H1 (cell line): ENCODE measurements around the gene GNB1. TPM values are rescaled to one million over a fixed set of nuclear protein-coding genes. Genes with fewer than 3 reads are reported as not detected.

Experiments used
- CTCF ChIA-PET: fragments of 300-600 bp; sonication (Branson Sonifier 250); formaldehyde crosslinking; loops from one replicate; lab custom pipeline; 2021; ENCODE audit not compliant: partially characterized antibody; lab: Charles Lee
- POLR2A ChIA-PET: fragments of 300-600 bp; sonication (Branson Sonifier 250); formaldehyde crosslinking; loops from one replicate; lab custom pipeline; 2021; ENCODE audit warnings: inconsistent platforms; ENCODE audit not compliant: partially characterized antibody; lab: Charles Lee
- DNase-seq, 2 experiments: peaks; one replicate each; pipeline versions ENCODE4 v3.0.0 to v3.0.0-alpha.2; 2010 to 2022; ENCODE audit warnings: low spot score in 2 of 2, low read depth in 1 of 2, mixed read lengths in 1 of 2
- FAIRE-seq: peaks from 2 replicates; lab custom pipeline; 2011; peaks lifted over from hg19 to GRCh38; lab: Jason Lieb, UNC
- H2AFZ ChIP-seq: 2 replicates; pipeline ENCODE4 v1.8.1; 2012; ENCODE audit warnings: low read length, inconsistent platforms
- H2AK5ac ChIP-seq: 2 replicates; pipeline ENCODE4 v1.6.1; 2013; ENCODE audit warnings: low read depth, low read length
- H2BK120ac ChIP-seq: replicated peaks from 2 replicates; pipeline ENCODE3; 2013; ENCODE audit warnings: low read depth, low read length, inconsistent platforms
- H2BK12ac ChIP-seq: 2 replicates; pipeline ENCODE4 v1.6.1; 2013; ENCODE audit warnings: low read depth, low read length
- H2BK15ac ChIP-seq: 2 replicates; pipeline ENCODE4 v1.6.1; 2013; ENCODE audit warnings: low read length
- H2BK20ac ChIP-seq: 2 replicates; pipeline ENCODE4 v1.6.1; 2013; ENCODE audit warnings: low read length
- H2BK5ac ChIP-seq: 2 replicates; pipeline ENCODE4 v1.6.1; 2013; ENCODE audit warnings: low read depth, low read length
- H3K14ac ChIP-seq: 2 replicates; pipeline ENCODE4 v1.6.1; 2013; ENCODE audit warnings: inconsistent platforms; ENCODE audit not compliant: insufficient read length
- H3K18ac ChIP-seq: 2 replicates; pipeline ENCODE4 v1.6.1; 2013; ENCODE audit warnings: low read length; ENCODE audit errors: extremely low read depth
- H3K23ac ChIP-seq: 2 replicates; pipeline ENCODE4 v1.6.1; 2013; ENCODE audit warnings: inconsistent platforms; ENCODE audit not compliant: insufficient read length
- H3K23me2 ChIP-seq: 2 replicates; pipeline ENCODE4 v1.6.1; 2013; ENCODE audit warnings: low read depth, low read length
- H3K27ac ChIP-seq: 2 replicates; pipeline ENCODE4 v1.6.1; 2011; ENCODE audit warnings: low read depth, low read length, inconsistent platforms
- H3K27me3 ChIP-seq, 4 experiments: replicated peaks in 1 of 4; 1 replicate in 1 of 4; 2 replicates in 3 of 4; pipeline versions ENCODE4 v1.6.1 to v1.8.1; 2011 to 2013; ENCODE audit warnings: low read length in 3 of 4, mild to moderate bottlenecking in 3 of 4, inconsistent platforms in 2 of 4, mixed read lengths in 2 of 4, moderate library complexity in 1 of 4; ENCODE audit not compliant: control insufficient read depth in 3 of 4, insufficient read depth in 3 of 4; ENCODE audit errors: extremely low read depth in 1 of 4
- H3K36me3 ChIP-seq, 4 experiments: 2 replicates each; pipeline versions ENCODE4 v1.6.1 to v1.8.1; 2011 to 2013; ENCODE audit warnings: mild to moderate bottlenecking in 4 of 4, low read length in 3 of 4, moderate library complexity in 2 of 4, control low read depth in 1 of 4, inconsistent platforms in 1 of 4; ENCODE audit not compliant: insufficient read depth in 4 of 4, control insufficient read depth in 2 of 4
- H3K4ac ChIP-seq: replicated peaks from 2 replicates; pipeline ENCODE3; 2013; ENCODE audit warnings: low read length, low read depth, mixed read lengths, inconsistent platforms; ENCODE audit not compliant: insufficient read length
- H3K4me1 ChIP-seq, 4 experiments: replicated peaks in 1 of 4; 1 replicate in 1 of 4; 2 replicates in 3 of 4; pipeline versions ENCODE4 v1.6.1 to v1.8.1; 2011 to 2013; ENCODE audit warnings: low read length in 3 of 4, inconsistent platforms in 2 of 4, mixed read lengths in 1 of 4; ENCODE audit not compliant: insufficient read depth in 4 of 4, control insufficient read depth in 3 of 4
- H3K4me2 ChIP-seq, 2 experiments: 2 replicates each; pipeline versions ENCODE4 v1.6.1 to v1.8.1; 2011 to 2013; ENCODE audit warnings: low read depth in 2 of 2, low read length in 2 of 2, control low read depth in 1 of 2, inconsistent platforms in 1 of 2, mild to moderate bottlenecking in 1 of 2; ENCODE audit not compliant: insufficient read depth in 1 of 2
- H3K4me3 ChIP-seq, 4 experiments: fragments of 200-600, 300-600 bp in 1 of 4; sonication (generic), shearing (Covaris generic), sonication (Bioruptor Twin) in 1 of 4; 2 replicates each; pipeline versions ENCODE4 v1.5.1 to v1.8.1; 2011 to 2016; ENCODE audit warnings: low read length in 4 of 4, low read depth in 3 of 4, control low read depth in 2 of 4, inconsistent platforms in 2 of 4, mild to moderate bottlenecking in 2 of 4, mixed read lengths in 1 of 4, moderate library complexity in 1 of 4; ENCODE audit not compliant: insufficient read depth in 2 of 4; ENCODE audit errors: extremely low read depth in 1 of 4
- H3K56ac ChIP-seq: replicated peaks from 2 replicates; pipeline ENCODE3; 2013; ENCODE audit warnings: low read depth, mild to moderate bottlenecking, mixed read lengths, low read length, inconsistent platforms; ENCODE audit not compliant: insufficient read length
- H3K79me1 ChIP-seq: 2 replicates; pipeline ENCODE4 v1.6.1; 2013; ENCODE audit warnings: low read depth, low read length, control low read depth
- H3K79me2 ChIP-seq, 2 experiments: 2 replicates each; pipeline versions ENCODE4 v1.6.1 to v1.8.1; 2012 to 2013; ENCODE audit warnings: low read length in 2 of 2, mild to moderate bottlenecking in 2 of 2, inconsistent platforms in 1 of 2; ENCODE audit not compliant: insufficient read depth in 2 of 2, control insufficient read depth in 1 of 2
- H3K9ac ChIP-seq, 4 experiments: replicated peaks in 1 of 4; 1 replicate in 1 of 4; 2 replicates in 3 of 4; pipeline versions ENCODE4 v1.6.1 to v1.8.1; 2011 to 2013; ENCODE audit warnings: low read depth in 3 of 4, low read length in 3 of 4, control low read depth in 2 of 4, mild to moderate bottlenecking in 2 of 4, moderate library complexity in 2 of 4, inconsistent platforms in 1 of 4; ENCODE audit errors: extremely low read depth in 1 of 4
- H3K9me3 ChIP-seq, 2 experiments: 2 replicates each; pipeline versions ENCODE4 v1.6.1 to v1.8.1; 2012 to 2013; ENCODE audit warnings: mild to moderate bottlenecking in 2 of 2, moderate library complexity in 2 of 2, control low read depth in 1 of 2, inconsistent platforms in 1 of 2, low read depth in 1 of 2, low read length in 1 of 2, mixed read lengths in 1 of 2; ENCODE audit not compliant: insufficient read depth in 2 of 2
- H4K20me1 ChIP-seq, 2 experiments: replicated peaks in 1 of 2; 2 replicates each; pipeline versions ENCODE3 to v1.8.1; 2011 to 2013; ENCODE audit warnings: inconsistent platforms in 2 of 2, low read length in 2 of 2, mild to moderate bottlenecking in 1 of 2; ENCODE audit not compliant: insufficient read depth in 2 of 2, control insufficient read depth in 1 of 2
- H4K5ac ChIP-seq: 2 replicates; pipeline ENCODE4 v1.6.1; 2013; ENCODE audit warnings: low read length, low read depth, mixed read lengths, inconsistent platforms; ENCODE audit not compliant: insufficient read length
- H4K8ac ChIP-seq: 2 replicates; pipeline ENCODE4 v1.8.0; 2013; ENCODE audit warnings: mild to moderate bottlenecking, moderate library complexity, low read length, inconsistent platforms; ENCODE audit not compliant: insufficient read depth; ENCODE audit errors: extremely low read depth
- H4K91ac ChIP-seq: replicated peaks from 2 replicates; pipeline ENCODE3; 2013; ENCODE audit warnings: low read length, mixed read lengths, inconsistent platforms; ENCODE audit not compliant: insufficient read length
- CHD2 ChIP-seq: IDR thresholded peaks from 2 replicates; pipeline ENCODE4 v1.6.1; 2012; ENCODE audit warnings: low read length, improper control_type of control experiment
- EGR1 ChIP-seq: IDR thresholded peaks from 2 replicates; pipeline ENCODE4 v1.6.1; 2011; ENCODE audit warnings: low read depth, low read length, borderline replicate concordance
- EZH2 ChIP-seq: fragments of 200-600 bp; sonication (generic); IDR thresholded peaks from 2 replicates; pipeline ENCODE4 v1.7.1; 2012; ENCODE audit warnings: low read depth, mild to moderate bottlenecking, moderate library complexity, low read length, inconsistent platforms; ENCODE audit not compliant: severe bottlenecking
- GTF2F1 ChIP-seq: IDR thresholded peaks from 2 replicates; pipeline ENCODE4 v1.6.1; 2012; ENCODE audit warnings: low read depth, low read length, improper control_type of control experiment, borderline replicate concordance
- JUND ChIP-seq: IDR thresholded peaks from 2 replicates; pipeline ENCODE4 v1.6.1; 2011; ENCODE audit warnings: mild to moderate bottlenecking, improper control_type of control experiment, low read length
- MAFK ChIP-seq: IDR thresholded peaks from 2 replicates; pipeline ENCODE4 v1.6.1; 2012; ENCODE audit warnings: low read depth, mild to moderate bottlenecking, improper control_type of control experiment, low read length
- POU5F1 ChIP-seq: IDR thresholded peaks from 2 replicates; pipeline ENCODE4 v1.6.1; 2011; ENCODE audit warnings: low read depth, mild to moderate bottlenecking, low read length, moderate library complexity
- RAD21 ChIP-seq, 2 experiments: IDR thresholded peaks in 1 of 2; conservative IDR thresholded peaks in 1 of 2; 2 replicates each; pipeline ENCODE4 v1.6.1; 2011; ENCODE audit warnings: low read depth in 2 of 2, low read length in 2 of 2, improper control_type of control experiment in 1 of 2, inconsistent platforms in 1 of 2, mild to moderate bottlenecking in 1 of 2, moderate library complexity in 1 of 2
- RXRA ChIP-seq: IDR thresholded peaks from 2 replicates; pipeline ENCODE4 v1.6.1; 2011; ENCODE audit warnings: low read depth, mild to moderate bottlenecking, low read length, moderate library complexity; ENCODE audit not compliant: insufficient read depth
- TAF7 ChIP-seq: optimal IDR thresholded peaks from 2 replicates; pipeline ENCODE3; 2011; ENCODE audit warnings: low read depth, mild to moderate bottlenecking, inconsistent platforms, low read length, moderate library complexity, borderline replicate concordance
- ZNF274 ChIP-seq: IDR thresholded peaks from 2 replicates; pipeline ENCODE4 v1.7.0; 2012; ENCODE audit warnings: low read length, borderline replicate concordance; ENCODE audit errors: extremely low read depth
- WGBS, 2 experiments: shearing (Covaris generic) in 1 of 2; methylation state at CpG; one replicate each; pipeline versions ENCODE4 v1.1.6 to v1.1.7; 2013 to 2015; ENCODE audit warnings: low lambda C conversion rate in 2 of 2, mixed read lengths in 2 of 2, inconsistent platforms in 1 of 2, low coverage in 1 of 2, missing lambda C conversion rate in 1 of 2; ENCODE audit not compliant: insufficient replicate concordance in 2 of 2, insufficient coverage in 1 of 2, insufficient read length in 1 of 2; ENCODE audit errors: extremely low coverage in 1 of 2, missing lambda C conversion rate in 1 of 2; 5-methylcytosine and 5-hydroxymethylcytosine counted together
- polyA plus RNA-seq, 7 experiments: library from polyadenylated mRNA; depleted of rRNA in 3 of 7; stranded (reverse) in 5 of 7; unstranded in 2 of 7; fragments of >200 nt in 5 of 7; fragments of 200-250 nt in 2 of 7; gene quantifications; 1 replicate in 5 of 7; 2 replicates in 1 of 7; 4 replicates in 1 of 7; pipeline versions ENCODE4 v1.2.1 to v1.2.3, GENCODE V29; 2011 to 2013; ENCODE audit warnings: missing spikeins in 2 of 7, mixed read lengths in 2 of 7
- total RNA-seq: library from RNA; stranded (reverse); fragmentation: NEBNext Ultra II Directional; extraction: Animal tissue kit (Norgen Biotek cat#: 25700); gene quantifications from 2 replicates; pipeline ENCODE4 v1.2.1, GENCODE V29; 2021
- TF ChIP-seq, protein P1 (sequence below): IDR thresholded peaks from 2 replicates; pipeline ENCODE4 v1.6.1; 2012; ENCODE audit warnings: inconsistent platforms

Gene GNB1
- total and polyA plus RNA-seq, 2 of the 8 experiments (the other 6 are each of a cell fraction or from before 2014, with no cell fraction given) = 343 to 382 TPM

DNA sequence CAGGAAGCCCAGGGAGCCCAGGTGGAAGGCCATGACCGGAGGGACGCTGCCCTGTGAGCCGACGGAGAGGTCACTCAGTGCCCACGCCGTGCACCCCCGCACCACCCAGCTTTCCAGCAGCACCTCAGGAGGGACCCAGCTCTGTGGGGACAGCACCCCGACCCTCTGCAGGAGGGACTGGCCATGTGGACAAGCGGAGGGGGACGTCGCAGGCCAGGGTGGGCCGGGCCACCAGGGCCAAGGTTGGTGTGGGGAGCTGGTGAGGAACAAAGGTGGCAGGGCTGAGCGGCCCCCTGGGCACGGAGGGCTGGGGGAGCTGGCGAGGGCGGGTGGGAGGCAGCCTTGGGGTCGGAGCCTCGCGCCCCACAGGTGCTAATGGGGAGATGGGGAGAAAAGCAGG, 135.5 kb downstream of the GNB1 start:
- POLR2A ChIA-PET = interaction anchor here (1.5 kb wide), 2 partner anchors 22 to 25 kb away, joined by 4 read pairs; no protein-coding TSS in a partner anchor
- Histone ChIP-seq H4K5ac (no peak overlapping the region), H2BK20ac (no peak overlapping the region), H4K8ac (no peak overlapping the region; the same call in 1 of the 2 replicates), H3K27me3 (no peaks in the 10 kb centered on the region), H3K27ac (no peak overlapping the region), H3K23me2 (no peaks in the 10 kb centered on the region), H3K4me3 (no peak overlapping the region), H3K4me2 (no peak overlapping the region), H2BK5ac (no peak overlapping the region), H2BK15ac (no peak overlapping the region), H3K79me2 (peaks cover 5 to 13% of the 10 kb centered on the region in 2 experiments; a peak in 2 of 4 replicates), H3K36me3 (peaks cover 7 to 58% (median 39%) of the 10 kb centered on the region in 4 experiments), H2BK12ac (no peak overlapping the region), H3K4ac (no peak overlapping the region), H2AK5ac (no peak overlapping the region), H3K9me3 (no peaks in the 10 kb centered on the region), H3K79me1 (peaks cover 5% of the 10 kb centered on the region), H4K20me1 (peaks cover 12 to 29% of the 10 kb centered on the region in 2 experiments), H3K23ac (no peak overlapping the region), H3K9ac (no peak overlapping the region), H3K4me1 (no peaks in the 10 kb centered on the region), H3K14ac (no peak overlapping the region), H4K91ac (no peak overlapping the region), H3K18ac (no peak overlapping the region), H2BK120ac (no peak overlapping the region), H2AFZ (no peak overlapping the region), H3K56ac (no peak overlapping the region)
- TF ChIP-seq GTF2F1 (no peak), EZH2 (no peak), EGR1 (no peak), MAFK (no peak), RXRA (no peak), JUND (no peak), POU5F1 (no peak), ZNF274 (no peak), CHD2 (no peak), TAF7 (no peak), RAD21 (IDR thresholded peaks at IDR 0.05 in 1 of 2, conservative IDR thresholded peaks at IDR 0.05 in 1 of 2; ENCODE audit: low read depth in 2 of 2, low read length in 2 of 2) (no peak)
- TF ChIP-seq, protein P1, sequence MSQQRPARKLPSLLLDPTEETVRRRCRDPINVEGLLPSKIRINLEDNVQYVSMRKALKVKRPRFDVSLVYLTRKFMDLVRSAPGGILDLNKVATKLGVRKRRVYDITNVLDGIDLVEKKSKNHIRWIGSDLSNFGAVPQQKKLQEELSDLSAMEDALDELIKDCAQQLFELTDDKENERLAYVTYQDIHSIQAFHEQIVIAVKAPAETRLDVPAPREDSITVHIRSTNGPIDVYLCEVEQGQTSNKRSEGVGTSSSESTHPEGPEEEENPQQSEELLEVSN = no peak
- DNase-seq (no peak), FAIRE-seq (no peak)
- 91% methylated on average over 8 of the region's 19 CpGs; no CpG with 5 or more reads in 1 of the 2 experiments for WGBS, 2 experiments
- CTCF ChIA-PET = interaction anchor here (0.8 to 1.1 kb wide), 3 partner anchors 40 to 188 kb away, joined by 3 read pairs; no protein-coding TSS in a partner anchor
